K562 (cell line): ENCODE measurements around the gene LTBP1. TPM values are rescaled to one million over a fixed set of nuclear protein-coding genes. Genes with fewer than 3 reads are reported as not detected.

ENCODE experiments used
- ESRRB ChIP-seq: fragments of 250-450 bp; sonication (Bioruptor Pico); IDR thresholded peaks from 2 replicates; pipeline ENCODE4 v1.5.0; 2020; ENCODE audit warnings: mild to moderate bottlenecking, moderate library complexity, borderline replicate concordance
- HEY1 ChIP-seq: fragments of 250-450 bp; sonication (Bioruptor Pico); IDR thresholded peaks from 2 replicates; pipeline ENCODE4 v1.5.0; 2020; ENCODE audit warnings: mild to moderate bottlenecking, moderate library complexity, borderline replicate concordance
- RAD21 ChIP-seq, 2 experiments: fragments of 250-450 bp in 1 of 2; fragments of 450-650 bp in 1 of 2; sonication (Bioruptor Pico) in 1 of 2; formaldehyde crosslinking in 1 of 2; IDR thresholded peaks in 1 of 2; conservative IDR thresholded peaks in 1 of 2; 2 replicates each; pipeline versions ENCODE4 v1.4.0 to v1.8.0; 2020 to 2022; ENCODE audit warnings: mild to moderate bottlenecking in 2 of 2, moderate library complexity in 1 of 2
- XRCC5 ChIP-seq: fragments of 200-400 bp; formaldehyde crosslinking; IDR thresholded peaks from 2 replicates; pipeline ENCODE4 v1.6.1; 2017; ENCODE audit warnings: low read depth, mild to moderate bottlenecking, low read length
- ZNF324 ChIP-seq: fragments of 250-450 bp; sonication (Bioruptor Pico); IDR thresholded peaks from 2 replicates; pipeline ENCODE4 v1.4.0; 2020; ENCODE audit warnings: mild to moderate bottlenecking
- polyA plus RNA-seq, 8 experiments: library from polyadenylated mRNA; depleted of rRNA in 4 of 8; stranded (reverse) in 5 of 8; unstranded in 3 of 8; fragments of >200 nt; fragmentation: Nextera tagmentation in 2 of 8; fragmentation: Illumina TruSeq in 1 of 8; extraction: Ambion mirVana in 2 of 8; extraction: Trizol in 1 of 8; gene quantifications; 2 replicates each; pipeline versions ENCODE4 v1.2.1 to v1.2.3, GENCODE V29; 2011 to 2014; ENCODE audit warnings: inconsistent platforms in 1 of 8, missing spikeins in 1 of 8
- total RNA-seq, 7 experiments: library from RNA; depleted of rRNA in 6 of 7; stranded (reverse); fragments of >200 nt in 6 of 7; fragmentation: Illumina TruSeq in 2 of 7; extraction: Trizol in 2 of 7; gene quantifications; 2 replicates each; pipeline versions ENCODE4 v1.2.1 to v1.2.3, GENCODE V29; 2011 to 2021; ENCODE audit warnings: low replicate concordance in 1 of 7
- TF ChIP-seq, protein P1 (sequence below): fragments of 250-450 bp; sonication (Bioruptor Pico); IDR thresholded peaks from 2 replicates; pipeline ENCODE4 v1.5.0; 2021; ENCODE audit warnings: mild to moderate bottlenecking, borderline replicate concordance
- TF ChIP-seq, protein P2 (sequence below): sonication (generic); IDR thresholded peaks from 2 replicates; pipeline ENCODE4 v1.6.1; 2016

Gene LTBP1
- total and polyA plus RNA-seq, 9 of the 15 experiments (the other 6 are each of a cell fraction or from before 2014, with no cell fraction given): 3.6 to 16.4 (median 8.5) TPM

DNA sequence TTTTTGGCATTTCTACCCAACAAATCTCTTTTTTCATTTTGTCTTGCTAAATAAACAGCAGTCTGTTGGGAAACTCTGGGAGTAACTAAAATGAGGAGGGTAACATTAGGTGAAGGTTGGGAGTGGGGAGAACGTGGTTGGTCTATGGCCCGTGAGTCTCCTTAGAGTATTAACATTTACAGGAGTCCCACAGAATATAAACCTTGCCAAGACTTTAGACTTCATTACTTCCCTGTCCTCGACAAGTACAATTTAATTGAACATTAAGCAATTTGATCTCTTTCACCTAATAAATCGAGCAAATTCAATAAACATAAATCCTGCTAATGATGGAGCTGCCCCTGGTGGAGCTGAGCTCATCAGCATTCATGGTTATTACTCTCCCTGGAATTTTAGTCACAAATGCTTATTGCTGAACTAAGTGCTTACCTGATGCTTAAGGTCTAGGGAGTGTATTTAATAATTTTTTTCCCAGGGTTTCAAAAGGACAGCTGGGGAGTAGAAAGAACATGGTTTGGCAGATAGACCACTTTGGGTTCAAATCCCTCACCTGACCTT, 434.6 kb downstream of the LTBP1 start (continued):
- TF ChIP-seq, protein P1, sequence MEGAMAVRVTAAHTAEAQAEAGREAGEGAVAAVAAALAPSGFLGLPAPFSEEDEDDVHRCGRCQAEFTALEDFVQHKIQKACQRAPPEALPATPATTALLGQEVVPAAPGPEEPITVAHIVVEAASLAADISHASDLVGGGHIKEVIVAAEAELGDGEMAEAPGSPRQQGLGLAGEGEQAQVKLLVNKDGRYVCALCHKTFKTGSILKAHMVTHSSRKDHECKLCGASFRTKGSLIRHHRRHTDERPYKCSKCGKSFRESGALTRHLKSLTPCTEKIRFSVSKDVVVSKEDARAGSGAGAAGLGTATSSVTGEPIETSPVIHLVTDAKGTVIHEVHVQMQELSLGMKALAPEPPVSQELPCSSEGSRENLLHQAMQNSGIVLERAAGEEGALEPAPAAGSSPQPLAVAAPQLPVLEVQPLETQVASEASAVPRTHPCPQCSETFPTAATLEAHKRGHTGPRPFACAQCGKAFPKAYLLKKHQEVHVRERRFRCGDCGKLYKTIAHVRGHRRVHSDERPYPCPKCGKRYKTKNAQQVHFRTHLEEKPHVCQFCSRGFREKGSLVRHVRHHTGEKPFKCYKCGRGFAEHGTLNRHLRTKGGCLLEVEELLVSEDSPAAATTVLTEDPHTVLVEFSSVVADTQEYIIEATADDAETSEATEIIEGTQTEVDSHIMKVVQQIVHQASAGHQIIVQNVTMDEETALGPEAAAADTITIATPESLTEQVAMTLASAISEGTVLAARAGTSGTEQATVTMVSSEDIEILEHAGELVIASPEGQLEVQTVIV (CRISPR knock-in tag): no peak
- no peak for TF ChIP-seq RAD21 (CRISPR knock-in tag; conservative IDR thresholded peaks at IDR 0.05 in 1 of 2, IDR thresholded peaks at IDR 0.05 in 1 of 2)
- TF ChIP-seq ZNF324: no peak
- TF ChIP-seq HEY1 (CRISPR knock-in tag): no peak
- TF ChIP-seq XRCC5: no peak
- TF ChIP-seq ESRRB: no peak
- TF ChIP-seq, protein P2, sequence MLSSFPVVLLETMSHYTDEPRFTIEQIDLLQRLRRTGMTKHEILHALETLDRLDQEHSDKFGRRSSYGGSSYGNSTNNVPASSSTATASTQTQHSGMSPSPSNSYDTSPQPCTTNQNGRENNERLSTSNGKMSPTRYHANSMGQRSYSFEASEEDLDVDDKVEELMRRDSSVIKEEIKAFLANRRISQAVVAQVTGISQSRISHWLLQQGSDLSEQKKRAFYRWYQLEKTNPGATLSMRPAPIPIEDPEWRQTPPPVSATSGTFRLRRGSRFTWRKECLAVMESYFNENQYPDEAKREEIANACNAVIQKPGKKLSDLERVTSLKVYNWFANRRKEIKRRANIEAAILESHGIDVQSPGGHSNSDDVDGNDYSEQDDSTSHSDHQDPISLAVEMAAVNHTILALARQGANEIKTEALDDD: no peak
